GM12878 (cell line): Measurements from ENCODE around the gene ODC1. TPM values are rescaled to one million over a fixed set of nuclear protein-coding genes. Genes with fewer than 3 reads are reported as not detected.

ENCODE experiments used
- BACH1 ChIP-seq: fragments of 450-650 bp; IDR thresholded peaks from 2 replicates; pipeline ENCODE4 v1.6.1; 2017; ENCODE audit warnings: mild to moderate bottlenecking, borderline replicate concordance
- BCL11A ChIP-seq: IDR thresholded peaks from 2 replicates; pipeline ENCODE4 v1.6.1; 2011; ENCODE audit warnings: low read depth, low read length
- CHD2 ChIP-seq: IDR thresholded peaks from 2 replicates; pipeline ENCODE4 v1.6.1; 2011; ENCODE audit warnings: low read depth, low read length, improper control_type of control experiment, borderline replicate concordance
- CREB1 ChIP-seq: IDR thresholded peaks from 2 replicates; pipeline ENCODE4 v1.6.1; 2012; ENCODE audit warnings: low read depth, mild to moderate bottlenecking, inconsistent platforms
- CREM ChIP-seq: IDR thresholded peaks from 2 replicates; pipeline ENCODE4 v1.6.1; 2014; ENCODE audit warnings: antibody characterized with exemption, low read depth
- E2F8 ChIP-seq: fragments of 450-650 bp; IDR thresholded peaks from 2 replicates; pipeline ENCODE4 v1.6.1; 2018; ENCODE audit warnings: mild to moderate bottlenecking, low read depth, moderate library complexity; ENCODE audit not compliant: partially characterized antibody
- EGR1 ChIP-seq, 2 experiments: IDR thresholded peaks; 1 replicate in 1 of 2; 2 replicates in 1 of 2; pipeline ENCODE4 v1.6.1; 2011 to 2012; ENCODE audit warnings: low read depth in 2 of 2, low read length in 2 of 2, borderline replicate concordance in 1 of 2, mild to moderate bottlenecking in 1 of 2, moderate library complexity in 1 of 2
- ESRRA ChIP-seq: IDR thresholded peaks from 2 replicates; pipeline ENCODE4 v1.6.1; 2012; ENCODE audit warnings: mild to moderate bottlenecking, low read length, improper control_type of control experiment
- EZH2 ChIP-seq: IDR thresholded peaks from 2 replicates; pipeline ENCODE4 v1.6.1; 2012; ENCODE audit warnings: low read depth, mild to moderate bottlenecking, control low read depth, inconsistent platforms, low read length, borderline replicate concordance; ENCODE audit not compliant: control insufficient read depth
- HDAC6 ChIP-seq: fragments of 200-600 bp; sonication (generic); IDR thresholded peaks from one replicate; pipeline ENCODE4 v1.8.0; 2017; ENCODE audit warnings: antibody characterized with exemption; ENCODE audit not compliant: unreplicated experiment
- IRF5 ChIP-seq: fragments of 450-650 bp; IDR thresholded peaks from 2 replicates; pipeline ENCODE4 v1.6.1; 2017; ENCODE audit warnings: borderline replicate concordance
- MEF2A ChIP-seq: IDR thresholded peaks from 2 replicates; pipeline ENCODE4 v1.6.1; 2011; ENCODE audit warnings: low read depth, mild to moderate bottlenecking, low read length, moderate library complexity; ENCODE audit not compliant: insufficient read depth
- MXI1 ChIP-seq: fragments of 150-350 bp; IDR thresholded peaks from 2 replicates; pipeline ENCODE4 v1.6.1; 2011; ENCODE audit warnings: low read depth, mild to moderate bottlenecking, inconsistent platforms, low read length, improper control_type of control experiment
- MYC ChIP-seq: IDR thresholded peaks from 2 replicates; pipeline ENCODE4 v1.6.1; 2011; ENCODE audit warnings: mild to moderate bottlenecking, low read length, moderate library complexity, inconsistent platforms; ENCODE audit not compliant: insufficient read depth, insufficient replicate concordance, insufficient read length, severe bottlenecking
- SMAD5 ChIP-seq: IDR thresholded peaks from 2 replicates; pipeline ENCODE4 v1.6.1; 2016; ENCODE audit warnings: antibody characterized with exemption, low read depth
- SREBF2 ChIP-seq: IDR thresholded peaks from 2 replicates; pipeline ENCODE4 v1.6.1; 2012; ENCODE audit warnings: mild to moderate bottlenecking, low read length
- USF1 ChIP-seq: IDR thresholded peaks from 2 replicates; pipeline ENCODE4 v1.6.1; 2011; ENCODE audit warnings: borderline replicate concordance, low read depth, mild to moderate bottlenecking, moderate library complexity, mixed read lengths, low read length; ENCODE audit not compliant: insufficient read depth; ENCODE audit errors: extremely low read length
- ZNF687 ChIP-seq: fragments of 450-650 bp; IDR thresholded peaks from 2 replicates; pipeline ENCODE4 v1.6.1; 2017; ENCODE audit warnings: mild to moderate bottlenecking, moderate library complexity
- polyA plus RNA-seq, 11 experiments: library from polyadenylated mRNA; depleted of rRNA in 4 of 11; unstranded in 6 of 11; stranded (reverse) in 5 of 11; fragments of >200 nt; fragmentation: Nextera tagmentation in 4 of 11; fragmentation: Illumina TruSeq in 1 of 11; extraction: Ambion mirVana in 4 of 11; extraction: Trizol in 1 of 11; gene quantifications; 1 replicate in 1 of 11; 2 replicates in 10 of 11; pipeline versions ENCODE4 v1.2.1 to v1.2.3, GENCODE V29; 2011 to 2016; ENCODE audit warnings: inconsistent platforms in 2 of 11, missing spikeins in 2 of 11, low read depth in 1 of 11
- total RNA-seq, 4 experiments: library from RNA; depleted of rRNA in 3 of 4; stranded (reverse); fragments of >200 nt in 3 of 4; fragmentation: Illumina TruSeq in 1 of 4; extraction: Trizol in 1 of 4; gene quantifications; 2 replicates each; pipeline versions ENCODE4 v1.2.1 to v1.2.3, GENCODE V29; 2013 to 2021

ODC1 gene
- total and polyA plus RNA-seq, 10 of the 15 experiments (the other 5 are each of a cell fraction or from before 2014, with no cell fraction given) = 68.5 to 441 (median 340) TPM

GRCh38 chr2:10407841-10408648 lies 40.1 kb downstream of the ODC1 start (continued):
- TF ChIP-seq USF1 = no peak
- peak; percentile 42 for TF ChIP-seq E2F8
- no peak for TF ChIP-seq CHD2
- no peak for TF ChIP-seq BCL11A
- no peak for TF ChIP-seq ESRRA
- no peak for TF ChIP-seq CREB1
- TF ChIP-seq SMAD5 = no peak
- no peak for TF ChIP-seq MEF2A
- TF ChIP-seq EZH2 = no peak
- no peak for TF ChIP-seq BACH1
- TF ChIP-seq MXI1 = no peak
- no peak for TF ChIP-seq SREBF2
- peak; percentile 41; the same call in 1 of the 2 replicates for TF ChIP-seq ZNF687
- TF ChIP-seq CREM = no peak
- TF ChIP-seq EGR1 (IDR thresholded peaks at IDR 0.05; ENCODE audit: borderline replicate concordance in 1 of 2, low read depth in 2 of 2, low read length in 2 of 2) = peak in 1 of 2 experiments; percentile 88; a peak in 2 of 3 replicates
- TF ChIP-seq MYC = no peak
- no peak for TF ChIP-seq HDAC6
- no peak for TF ChIP-seq IRF5
